Activated T-cell treated with anti-CD3 and anti-CD28 coated beads, Interleukin-2, amount 50 U/mL, for 1 hour (primary cell): ENCODE data around the gene PRKD3.

Experiments
- DNase-seq: peaks from one replicate; pipeline ENCODE4 v3.0.0-alpha.2; 2020

The PRKD3 gene

DNA sequence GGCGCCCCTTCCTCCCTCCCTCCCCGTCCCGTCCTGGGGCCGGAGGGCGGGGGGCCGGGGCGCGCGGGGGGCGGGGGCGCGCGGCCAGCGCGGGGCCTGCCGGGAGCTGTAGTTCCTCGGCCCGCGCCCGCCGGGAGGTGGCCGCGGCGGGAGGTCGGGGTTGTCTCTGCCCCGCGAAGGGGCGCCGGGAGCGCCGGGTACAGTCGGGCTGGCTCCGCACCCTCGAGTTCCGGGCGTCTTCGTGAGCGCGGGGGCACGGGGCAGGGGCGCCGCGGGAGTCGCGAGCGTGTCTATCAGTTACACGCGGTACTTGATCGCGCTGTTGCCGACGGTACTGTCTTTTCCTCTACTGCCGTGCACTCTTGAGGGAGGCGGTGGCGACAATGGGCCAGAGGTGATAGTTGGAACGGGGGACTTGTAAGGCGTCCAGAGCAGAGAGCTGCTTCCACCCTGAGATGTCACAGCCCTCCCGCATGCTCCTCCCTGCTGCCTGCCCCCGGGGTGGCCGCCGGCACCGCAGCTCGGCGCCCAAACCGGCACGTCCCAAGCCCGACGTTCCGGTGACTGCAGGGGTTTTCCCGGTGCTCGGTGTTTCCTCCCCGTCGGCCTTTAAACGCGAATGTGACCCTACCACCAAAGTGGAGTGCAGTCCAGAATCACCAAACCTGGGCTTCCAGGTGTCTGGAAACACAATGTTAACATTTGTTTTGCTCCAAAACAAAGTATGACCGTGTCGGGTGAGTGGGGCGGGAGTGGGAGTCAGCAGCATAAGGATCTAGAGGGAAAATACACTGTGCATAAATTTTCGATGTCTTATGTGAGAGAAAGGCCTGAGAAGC is at the start of gene PRKD3:
PRKD3 (minus strand) TSS at position 48 of the 839 bp plus-strand sequence. CDS start 8,309 bp downstream, outside the sequence.
- peak; percentile 81 for DNase-seq

DNA sequence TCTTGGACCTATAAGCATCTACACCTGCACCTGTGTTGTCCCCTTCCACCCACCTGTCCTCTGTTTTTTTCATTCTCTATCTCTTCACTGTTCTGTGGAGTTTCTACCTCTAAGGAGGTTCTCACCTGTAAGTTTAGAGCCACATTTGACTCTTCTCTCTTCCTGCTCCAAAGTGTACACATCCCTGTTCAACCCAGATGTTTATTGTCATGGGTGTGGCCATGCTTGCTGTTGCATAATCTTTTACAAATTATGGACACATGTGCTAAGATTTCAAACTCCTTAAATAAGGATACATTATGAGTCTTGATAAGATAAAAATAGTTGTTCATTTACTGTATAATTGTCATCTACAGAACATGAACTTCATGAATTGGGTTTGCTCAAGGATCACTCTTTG is 47.4 kb upstream of the PRKD3 start:
- no peak for DNase-seq

DNA sequence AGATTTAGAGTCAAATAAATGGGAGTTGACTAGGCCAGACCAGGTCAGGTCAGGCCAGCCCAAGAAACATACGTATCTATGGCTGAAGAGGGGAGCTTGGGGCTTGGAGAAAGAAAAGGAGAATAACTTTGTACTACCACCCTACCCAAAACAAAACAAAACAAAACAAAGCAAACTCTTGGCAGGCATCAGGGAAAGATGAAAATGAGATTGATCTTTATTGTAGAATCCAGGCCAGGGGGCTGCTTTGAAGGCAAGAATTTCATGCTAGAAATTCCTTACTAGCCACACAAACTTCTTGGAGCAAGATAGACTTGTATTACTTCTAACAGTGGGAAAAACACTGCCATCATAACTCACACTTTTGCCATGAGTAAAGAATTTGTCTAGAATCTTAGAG is 46.0 kb upstream of the PRKD3 start:
- no peak for DNase-seq

DNA sequence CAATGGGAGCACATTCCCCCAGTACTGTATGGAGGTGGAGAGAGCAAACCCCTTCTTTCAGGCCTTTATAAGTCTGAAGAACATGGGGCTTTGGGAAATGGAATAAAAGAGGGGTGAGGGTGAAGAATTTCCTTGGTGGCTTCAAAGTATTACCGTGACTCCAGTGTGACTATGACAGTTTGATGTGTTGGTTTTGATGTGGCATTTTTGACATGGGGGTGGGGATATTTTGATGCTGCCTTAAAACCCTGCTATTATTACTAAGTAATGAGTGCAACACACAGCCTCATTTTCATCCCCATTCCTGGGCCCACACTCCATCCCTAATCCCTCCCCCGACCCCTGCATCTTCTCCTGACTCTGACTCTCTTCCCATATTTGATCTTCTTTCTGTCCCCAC is 43.4 kb upstream of the PRKD3 start:
- DNase-seq: no peak

DNA sequence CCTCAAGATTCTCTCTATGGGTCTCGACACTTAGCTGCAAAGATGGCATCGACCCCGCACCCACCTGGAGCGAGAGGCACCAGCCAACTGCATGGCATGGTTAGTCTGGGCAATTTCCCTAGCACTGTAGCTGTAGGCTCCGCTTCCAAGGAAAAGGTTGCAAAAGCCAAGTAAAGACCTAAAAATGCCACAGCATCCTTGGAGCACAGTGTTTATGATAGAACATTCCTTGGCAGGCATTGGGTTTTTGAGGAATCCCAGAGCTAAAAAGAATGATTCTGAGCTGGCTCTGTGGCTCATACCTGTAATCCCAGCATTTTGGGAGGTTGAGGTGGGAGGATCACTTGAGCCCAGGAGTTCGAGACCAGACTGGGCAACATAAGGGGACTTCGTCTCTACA is 42.7 kb upstream of the PRKD3 start:
- DNase-seq: no peak

DNA sequence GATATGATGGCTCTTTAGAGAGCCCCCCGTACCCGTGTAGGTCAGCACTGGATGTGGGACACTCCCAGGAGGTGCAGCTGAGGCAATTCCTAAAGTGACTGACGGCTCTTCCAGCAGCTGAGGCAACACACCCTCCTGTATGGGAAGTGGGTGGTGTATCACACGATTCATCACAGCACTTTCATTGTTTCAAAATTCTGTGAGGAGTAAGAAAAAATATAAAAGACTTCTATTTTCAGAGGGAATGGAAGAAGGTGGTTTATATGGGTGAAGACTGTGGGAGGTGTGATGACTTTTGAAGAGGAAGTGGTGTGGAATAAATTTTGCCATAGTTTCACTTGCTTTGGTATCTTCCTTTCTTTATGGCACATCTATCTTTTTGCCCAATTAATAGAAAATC is 42.1 kb upstream of the PRKD3 start:
- DNase-seq: no peak

DNA sequence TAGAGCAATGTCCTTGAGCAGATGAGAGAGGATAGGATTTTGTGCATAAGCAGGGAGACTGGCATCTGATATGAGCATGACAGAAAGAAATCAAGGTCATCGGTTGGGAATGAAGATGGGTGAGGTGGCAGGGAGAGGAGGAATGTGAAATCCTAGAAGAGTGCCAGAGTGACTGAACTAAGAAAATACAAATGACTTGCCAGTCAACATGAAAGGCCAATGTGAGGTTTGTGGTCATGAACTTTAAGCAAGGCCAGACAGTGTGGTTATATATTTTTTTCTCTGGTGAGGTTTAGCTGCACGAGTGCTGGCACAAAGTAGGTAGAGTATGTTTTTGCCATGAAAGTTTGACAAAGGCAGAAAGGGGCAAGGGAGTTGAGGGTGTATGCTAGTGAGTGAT is 41.0 kb upstream of the PRKD3 start:
- DNase-seq: no peak

DNA sequence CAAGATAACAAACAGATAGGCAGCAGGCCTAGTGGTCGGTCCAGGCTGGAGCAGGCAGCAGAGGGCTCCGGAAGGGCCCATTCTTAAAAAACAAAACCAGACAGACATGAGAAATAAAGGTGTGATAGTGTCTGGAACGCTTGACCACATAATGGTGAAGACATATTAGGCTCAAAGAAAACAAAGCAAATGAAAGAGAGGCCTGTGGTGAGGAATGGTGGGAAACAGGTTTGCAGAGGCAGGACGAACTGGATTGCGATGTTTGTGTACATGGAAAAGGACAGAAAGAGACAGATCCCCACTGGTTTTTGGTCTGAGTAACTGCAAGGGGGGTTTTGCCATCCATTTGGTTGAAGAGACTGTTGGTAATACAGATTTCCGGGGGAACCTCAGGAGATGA is 39.7 kb upstream of the PRKD3 start:
- no peak for DNase-seq

DNA sequence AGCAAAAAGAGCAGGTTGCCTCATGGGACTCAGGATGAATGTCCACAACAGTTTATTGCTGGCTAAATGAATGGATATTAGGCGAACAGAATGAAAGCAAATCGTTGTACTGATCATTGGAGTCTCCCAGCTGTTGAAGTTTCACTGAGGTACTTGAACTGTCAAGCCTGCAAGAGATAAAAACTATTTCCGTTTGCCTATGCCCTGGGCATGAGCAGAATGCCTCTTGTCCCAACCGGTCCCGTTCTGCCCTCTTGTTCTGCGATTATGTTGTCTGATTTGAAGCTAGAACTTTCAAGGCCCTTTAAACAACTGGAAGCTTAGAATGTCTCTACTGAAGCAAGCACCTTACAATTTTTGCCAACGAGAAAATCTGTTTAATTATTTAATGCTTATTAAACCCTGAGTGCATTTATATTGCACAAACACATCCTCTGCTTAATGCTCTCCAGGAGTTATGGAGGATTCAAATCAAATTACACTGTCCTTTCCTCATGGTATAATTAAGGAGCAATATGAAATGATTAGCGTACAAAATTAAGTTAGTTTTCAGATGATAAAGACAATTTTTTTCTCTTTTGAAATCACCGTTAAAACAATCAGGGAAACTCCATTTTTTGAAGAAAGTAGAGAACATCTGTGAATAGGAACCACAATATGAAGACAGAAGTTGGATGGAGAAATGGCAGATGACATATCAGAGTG is 37.5 kb upstream of the PRKD3 start:
- no peak for DNase-seq

DNA sequence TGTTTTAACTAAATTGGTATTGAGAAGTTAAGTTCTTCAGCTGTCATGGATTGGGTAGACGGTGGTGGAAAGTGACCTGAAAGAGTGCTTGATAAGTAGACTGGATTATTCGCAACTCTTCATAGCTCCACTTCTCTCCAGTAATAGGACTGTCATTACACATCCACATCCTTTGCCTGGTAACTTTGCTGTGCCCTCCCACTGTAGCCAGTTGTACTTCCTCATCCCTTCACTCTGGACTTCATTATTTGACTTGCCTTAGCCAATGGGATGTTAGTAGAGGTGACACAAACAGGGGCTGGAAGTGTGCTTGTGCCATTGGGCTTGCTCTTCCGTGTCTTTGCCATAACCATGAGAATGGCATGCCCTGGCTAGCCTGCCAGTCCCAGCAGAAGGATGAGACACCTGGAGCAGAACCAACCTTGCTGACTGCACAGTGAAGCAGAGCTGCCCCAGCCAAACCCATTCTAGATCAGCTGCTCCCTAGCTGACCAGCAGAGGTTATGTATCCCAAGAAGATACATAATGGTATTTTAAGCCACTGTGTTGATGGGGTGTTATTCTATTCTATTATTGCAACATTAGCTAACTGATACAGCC is 36.7 kb upstream of the PRKD3 start:
- DNase-seq: no peak

DNA sequence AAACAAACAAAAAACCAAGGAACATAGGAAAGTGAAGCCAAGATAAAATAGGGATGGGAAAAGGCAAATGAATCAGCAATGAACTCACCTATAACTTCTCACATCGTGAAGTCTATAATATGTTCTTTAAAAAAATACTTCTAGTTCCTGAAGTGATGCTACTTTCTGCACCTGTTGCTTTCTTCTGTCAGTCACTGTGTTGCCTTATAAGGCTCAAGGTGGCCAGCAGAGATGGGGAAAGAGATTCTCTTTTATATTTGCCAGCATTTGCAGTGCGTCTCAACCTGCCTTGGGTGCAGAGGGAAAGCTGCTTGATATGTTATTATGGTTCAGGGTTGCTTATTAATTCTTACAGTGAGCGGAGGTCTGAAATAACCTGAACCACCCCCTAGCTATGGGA is 33.8 kb upstream of the PRKD3 start:
- DNase-seq: no peak

DNA sequence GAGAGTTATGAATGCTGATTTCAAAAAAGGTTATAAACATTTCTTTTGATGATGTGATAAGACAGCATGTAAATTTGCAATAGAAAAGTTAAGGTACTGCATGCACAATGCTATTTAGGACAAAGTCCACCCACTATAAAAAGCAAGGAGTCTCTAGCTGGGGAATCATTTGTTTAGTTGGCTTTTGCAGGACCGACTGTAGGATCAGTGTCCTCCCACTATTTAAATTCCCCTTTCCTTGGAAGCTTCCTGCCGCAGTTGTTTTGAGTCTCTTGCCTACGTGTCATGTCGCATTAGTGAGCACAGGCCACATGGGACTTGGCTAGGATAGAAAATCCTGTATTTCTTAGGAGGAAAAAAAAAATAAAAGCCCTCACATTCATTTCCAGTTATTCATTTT is 32.9 kb upstream of the PRKD3 start:
- DNase-seq: no peak

DNA sequence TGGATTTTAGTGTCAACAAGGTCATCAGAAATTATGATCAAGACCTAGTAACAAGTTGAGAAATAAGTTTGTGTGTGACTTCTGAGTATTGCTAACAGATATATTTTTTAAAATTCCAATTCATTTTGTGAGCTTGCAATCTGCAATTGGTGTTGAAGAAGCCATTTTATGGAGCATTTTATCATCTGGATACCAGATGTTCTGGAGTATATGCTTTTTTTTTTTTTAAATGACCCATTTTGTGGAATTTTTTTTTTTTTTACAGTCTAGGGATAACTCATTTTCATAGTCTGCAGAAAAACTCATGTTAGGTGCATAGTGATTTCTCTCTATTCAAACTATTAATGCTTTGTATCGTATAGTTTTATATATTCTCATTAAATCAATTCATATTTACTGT is 32.4 kb upstream of the PRKD3 start:
- DNase-seq: no peak

DNA sequence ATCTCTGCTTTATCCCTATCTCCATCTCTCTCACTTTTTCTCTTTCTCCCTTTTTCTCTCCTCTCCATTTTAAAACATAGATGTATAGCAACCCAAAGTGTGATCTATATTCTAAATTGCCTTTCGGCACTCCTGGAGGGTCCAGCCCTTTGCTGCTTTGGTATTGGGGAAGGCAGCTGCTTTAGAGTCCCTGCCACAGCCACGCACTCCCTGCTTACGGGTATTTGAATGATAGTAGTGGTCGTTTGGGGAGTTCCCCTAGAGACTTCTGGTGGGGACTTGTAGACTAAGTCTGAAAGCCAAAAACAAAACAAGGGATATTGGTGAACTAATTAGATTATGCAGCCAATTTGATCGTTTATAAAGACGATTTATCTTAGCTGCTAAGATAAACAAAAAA is 31.7 kb upstream of the PRKD3 start:
- no peak for DNase-seq

DNA sequence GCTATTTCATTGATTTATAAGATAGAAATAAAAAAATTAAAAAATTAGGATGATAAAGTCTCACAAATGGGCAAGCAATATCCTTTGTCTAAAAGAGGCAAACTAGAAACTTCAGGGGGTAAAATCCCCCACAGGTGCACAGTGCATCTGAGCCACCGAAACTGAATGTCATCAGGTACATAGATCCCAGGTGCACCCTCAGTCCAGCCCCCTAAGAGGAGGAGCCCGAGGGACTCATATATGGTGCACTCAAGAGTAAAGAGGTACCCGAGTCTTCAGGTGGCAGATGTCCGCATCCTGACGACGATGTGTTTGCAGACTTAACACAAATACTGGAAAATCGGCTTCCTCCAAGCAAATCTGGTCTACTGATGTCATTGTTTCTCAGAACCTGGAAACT is 31.1 kb upstream of the PRKD3 start:
- no peak for DNase-seq

DNA sequence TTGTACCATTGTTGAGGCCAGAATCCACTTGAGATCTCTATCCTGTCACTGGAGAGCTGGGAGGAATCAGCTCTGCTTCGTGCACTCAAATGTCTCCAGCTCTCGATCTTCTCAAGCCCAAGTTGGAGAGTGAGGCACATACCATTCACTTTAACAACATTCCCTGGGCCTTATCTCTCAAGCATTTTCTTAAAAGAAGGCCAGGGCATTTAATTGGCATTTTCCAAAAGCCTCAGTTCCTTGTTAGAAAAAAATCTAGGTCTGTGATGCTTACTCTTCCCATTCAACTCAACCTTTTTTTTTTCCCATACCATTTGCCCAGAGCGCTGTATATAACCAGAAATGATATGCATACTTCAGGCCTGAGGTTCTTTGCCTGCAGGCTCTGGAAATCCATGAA is 29.9 kb upstream of the PRKD3 start:
- no peak for DNase-seq

DNA sequence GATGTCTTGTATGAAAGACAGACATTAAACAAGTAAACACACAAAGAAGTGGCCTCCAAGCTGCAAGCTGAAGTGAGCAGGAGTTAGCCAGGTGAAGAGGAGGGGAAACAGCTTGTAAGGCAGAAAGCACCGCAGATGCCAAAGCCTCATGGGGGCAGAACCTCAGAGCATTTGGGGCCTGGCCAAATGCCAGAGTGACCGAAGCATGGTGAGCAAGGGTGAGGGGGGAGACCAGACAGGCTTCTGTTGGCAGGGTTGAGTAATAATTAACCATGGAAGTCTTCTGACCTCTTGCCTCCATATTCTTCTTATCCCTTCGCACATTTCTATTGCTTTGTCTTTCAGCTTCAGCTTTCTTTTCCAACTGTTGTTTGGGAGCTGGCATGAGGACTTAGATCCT is 25.4 kb upstream of the PRKD3 start:
- DNase-seq: no peak

DNA sequence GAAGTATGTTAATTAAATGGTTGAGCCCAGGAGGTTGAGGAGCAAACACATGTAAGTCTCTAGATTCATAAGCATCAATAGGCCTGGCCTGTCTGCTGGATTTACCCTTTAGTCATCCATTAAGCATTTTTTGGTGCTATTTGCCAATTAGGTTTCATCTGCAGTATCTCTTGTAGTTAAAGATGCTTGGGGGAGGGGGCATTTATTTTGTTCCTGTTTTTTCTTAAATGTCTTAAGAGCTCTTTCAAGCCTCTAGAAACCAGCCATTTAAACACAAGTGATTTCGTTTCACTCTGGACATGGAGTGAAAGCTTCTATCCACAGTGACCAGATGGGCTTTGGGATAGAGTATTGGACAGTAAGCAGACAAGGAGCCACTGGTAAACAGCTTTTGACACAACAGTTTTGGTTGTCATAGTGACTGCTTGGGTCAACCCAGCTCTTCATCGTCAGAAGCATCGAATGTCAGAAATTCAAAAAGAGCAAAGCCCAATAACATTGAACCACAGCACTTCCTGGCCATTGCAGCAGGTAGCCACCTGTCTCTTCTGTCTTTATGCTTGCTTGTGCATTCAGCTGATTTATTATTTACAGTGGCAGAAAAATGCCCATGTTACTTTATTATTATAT is 24.7 kb upstream of the PRKD3 start:
- DNase-seq: no peak

DNA sequence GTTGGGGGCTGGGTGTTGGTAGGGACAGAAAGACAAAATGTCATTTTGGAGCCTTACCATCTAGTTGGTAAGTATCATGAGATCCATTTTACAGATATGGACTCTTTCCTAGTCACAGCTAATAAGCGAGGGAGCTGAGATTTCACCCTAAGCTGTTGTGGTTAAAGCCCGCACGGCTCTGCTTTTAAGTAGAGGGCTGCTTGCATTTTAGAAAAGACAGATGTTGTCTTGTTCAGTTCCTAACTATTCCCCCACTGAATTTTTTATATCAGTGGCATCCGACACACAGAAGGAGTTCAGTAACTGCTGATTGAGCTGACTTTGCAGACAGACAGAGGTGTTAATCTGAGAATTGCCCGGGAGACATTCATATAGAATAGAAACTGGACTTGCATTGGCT is 23.5 kb upstream of the PRKD3 start:
- no peak for DNase-seq

DNA sequence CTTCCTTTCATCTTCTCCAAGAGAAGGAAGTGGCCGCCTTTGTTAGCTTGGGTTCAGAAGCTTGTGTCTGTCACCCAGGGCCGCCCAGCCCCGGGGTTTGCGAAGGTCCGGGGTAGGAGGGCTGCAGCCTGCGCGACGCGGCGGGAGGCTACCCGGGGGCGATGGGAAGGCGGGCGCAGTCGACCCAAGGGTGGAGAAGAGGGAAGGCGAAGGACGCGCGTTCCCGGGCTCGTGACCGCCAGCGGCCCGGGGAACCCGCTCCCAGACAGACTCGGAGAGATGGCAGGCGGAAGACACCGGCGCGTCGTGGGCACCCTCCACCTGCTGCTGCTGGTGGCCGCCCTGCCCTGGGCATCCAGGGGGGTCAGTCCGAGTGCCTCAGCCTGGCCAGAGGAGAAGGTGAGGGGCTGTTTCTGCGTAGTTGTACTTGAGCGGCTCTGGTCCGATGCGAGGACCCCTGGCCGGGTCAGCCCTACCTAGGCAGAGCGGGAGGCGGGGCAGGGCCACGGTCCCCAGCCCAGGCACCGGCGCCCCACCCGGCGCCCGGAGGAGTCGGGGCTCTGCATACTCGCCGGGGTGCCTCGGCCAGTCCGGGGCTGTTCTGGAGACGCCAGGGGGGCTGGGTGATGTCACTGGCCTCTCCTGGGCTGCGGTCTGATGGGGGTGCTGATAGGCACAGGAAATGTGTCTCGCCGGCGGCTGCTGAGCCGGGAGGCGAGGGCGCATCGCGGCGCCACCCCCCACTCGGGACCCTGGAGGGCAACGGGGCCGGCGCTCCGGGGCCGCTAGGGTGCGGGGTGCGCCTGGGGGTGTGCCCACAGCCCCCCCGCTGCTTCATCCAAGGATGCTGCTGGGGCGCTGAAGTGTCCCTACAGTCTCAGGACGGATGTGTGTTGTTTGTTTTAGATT is 20.1 kb upstream of the PRKD3 start, which contains the start of gene QPCT:
QPCT (plus strand) TSS at position 178 of the 909 bp plus-strand sequence; CDS start at position 280, 102 bp downstream.
- DNase-seq: peak; percentile 79

DNA sequence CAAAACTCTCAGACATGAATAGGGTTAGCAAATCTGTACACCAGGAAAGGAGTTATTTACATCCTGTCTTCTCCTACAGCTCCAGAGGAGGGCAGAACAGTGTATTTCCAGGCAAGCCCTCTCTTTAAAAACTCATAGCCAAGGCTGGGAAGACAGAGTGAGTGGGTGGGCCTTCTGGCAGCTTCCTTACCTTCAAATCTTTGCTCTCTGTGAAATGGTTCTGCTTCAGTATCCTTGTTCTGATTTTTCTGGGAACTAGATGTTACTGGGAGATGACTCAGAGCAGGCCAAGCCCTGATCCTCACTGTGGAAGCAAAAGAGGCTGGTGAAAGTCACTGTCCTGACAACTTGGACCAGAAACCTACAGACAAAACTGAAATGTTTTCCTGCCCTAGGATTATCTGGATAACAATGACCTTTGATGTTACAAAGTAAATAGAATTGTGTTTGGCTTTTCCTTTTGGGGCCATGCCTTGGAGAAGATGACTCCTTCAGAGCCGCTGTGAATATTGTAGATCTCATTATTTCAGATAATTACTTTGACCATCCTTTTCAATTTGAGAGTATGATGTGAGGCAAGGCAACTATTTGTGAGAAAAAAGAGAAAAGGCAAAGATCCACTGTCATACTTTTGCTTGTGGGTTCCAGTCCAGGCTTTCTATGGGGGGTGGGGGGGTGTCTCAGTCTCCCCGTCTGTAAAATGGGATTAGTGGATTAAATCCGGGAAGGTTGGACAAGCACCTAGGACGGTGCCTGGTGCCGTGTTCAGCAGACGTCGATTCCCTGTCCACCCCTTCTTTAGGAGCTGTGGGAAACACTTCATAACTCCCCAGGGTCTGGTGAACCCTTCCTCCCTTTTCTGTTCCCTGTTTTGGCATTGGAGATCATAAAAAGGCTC is 19.2 kb upstream of the PRKD3 start:
- no peak for DNase-seq
